ENCODE data around the gene SLC3A2.
"Not testable (repeated sequence)": the region's sequence is repeated elsewhere in the genome, so short reads cannot be mapped to it uniquely, and the experiment has no call there.

The SLC3A2 gene

GRCh38 chr11:62852523-62853188, 28.0 kb upstream of the SLC3A2 start:
- no peak for DNase-seq (ENCODE audit: low spot score)

GRCh38 chr11:62853279-62853965, 27.3 kb upstream of the SLC3A2 start:
- DNase-seq (ENCODE audit: low spot score), result no peak

GRCh38 chr11:62854013-62854824, 26.5 kb upstream of the SLC3A2 start:
- DNase-seq (ENCODE audit: low spot score), result no peak

- DNase-seq (ENCODE audit: low spot score), result no peak
Measured at GRCh38 chr11:62854825-62855570, 25.7 kb upstream of the SLC3A2 start.

GRCh38 chr11:62855571-62856332, 24.9 kb upstream of the SLC3A2 start:
- peak; percentile 98 for DNase-seq (ENCODE audit: low spot score)

GRCh38 chr11:62856333-62856895, 24.3 kb upstream of the SLC3A2 start:
- DNase-seq (ENCODE audit: low spot score), result no peak

GRCh38 chr11:62857541-62857982, 23.1 kb upstream of the SLC3A2 start:
- no peak for DNase-seq (ENCODE audit: low spot score)

- DNase-seq (ENCODE audit: low spot score), result no peak
Measured at GRCh38 chr11:62858201-62858600, 22.5 kb upstream of the SLC3A2 start.

GRCh38 chr11:62859281-62859703, 21.4 kb upstream of the SLC3A2 start:
- not testable (repeated sequence) for DNase-seq (ENCODE audit: low spot score)

- no peak for DNase-seq (ENCODE audit: low spot score)
Measured at GRCh38 chr11:62860835-62861563, 19.7 kb upstream of the SLC3A2 start.

GRCh38 chr11:62861564-62862192, 19.0 kb upstream of the SLC3A2 start:
- DNase-seq (ENCODE audit: low spot score), result not testable (repeated sequence)

GRCh38 chr11:62863687-62864335, 16.9 kb upstream of the SLC3A2 start:
- no peak for DNase-seq (ENCODE audit: low spot score)

- no peak for DNase-seq (ENCODE audit: low spot score)
Measured at GRCh38 chr11:62865635-62866034, 15.1 kb upstream of the SLC3A2 start.

- no peak for DNase-seq (ENCODE audit: low spot score)
Measured at GRCh38 chr11:62874851-62875250, 5.8 kb upstream of the SLC3A2 start.

- no peak for DNase-seq (ENCODE audit: low spot score)
Measured at GRCh38 chr11:62875698-62876478, 4.8 kb upstream of the SLC3A2 start.

GRCh38 chr11:62876712-62877111, 4.0 kb upstream of the SLC3A2 start:
- DNase-seq (ENCODE audit: low spot score), result no peak

GRCh38 chr11:62879235-62879978, 1.3 kb upstream of the SLC3A2 start:
- DNase-seq (ENCODE audit: low spot score), result no peak
